ENCODE measurements around the gene CIDEA.

Gene CIDEA

DNA sequence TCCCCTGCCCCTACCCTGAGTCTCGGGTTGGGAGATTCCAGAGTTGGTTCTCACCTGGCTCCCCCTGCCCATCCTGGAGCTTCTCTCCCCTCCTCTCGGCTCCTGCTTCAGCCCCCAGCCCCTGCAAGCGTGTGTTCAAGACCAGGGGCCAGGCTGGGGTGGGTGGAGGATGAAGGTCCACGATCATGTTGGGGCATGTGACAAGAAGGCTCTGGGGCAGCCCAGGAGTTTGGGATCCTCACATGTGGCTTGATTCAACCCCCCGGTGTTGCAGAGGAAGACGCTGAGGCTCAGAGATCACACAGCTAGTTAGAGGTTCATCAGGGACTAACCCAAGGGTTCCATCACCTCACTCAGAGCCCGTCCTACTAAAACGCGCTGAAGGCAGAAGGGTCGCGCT lies 39.7 kb downstream of the CIDEA start:
- H3K27ac ChIP-seq (replicated peaks): no peak overlapping the region
- H3K27me3 ChIP-seq (ENCODE audit: insufficient read depth, poor library complexity, severe bottlenecking): peaks cover 14% of the 10 kb centered on the region
- TF ChIP-seq, protein P1, sequence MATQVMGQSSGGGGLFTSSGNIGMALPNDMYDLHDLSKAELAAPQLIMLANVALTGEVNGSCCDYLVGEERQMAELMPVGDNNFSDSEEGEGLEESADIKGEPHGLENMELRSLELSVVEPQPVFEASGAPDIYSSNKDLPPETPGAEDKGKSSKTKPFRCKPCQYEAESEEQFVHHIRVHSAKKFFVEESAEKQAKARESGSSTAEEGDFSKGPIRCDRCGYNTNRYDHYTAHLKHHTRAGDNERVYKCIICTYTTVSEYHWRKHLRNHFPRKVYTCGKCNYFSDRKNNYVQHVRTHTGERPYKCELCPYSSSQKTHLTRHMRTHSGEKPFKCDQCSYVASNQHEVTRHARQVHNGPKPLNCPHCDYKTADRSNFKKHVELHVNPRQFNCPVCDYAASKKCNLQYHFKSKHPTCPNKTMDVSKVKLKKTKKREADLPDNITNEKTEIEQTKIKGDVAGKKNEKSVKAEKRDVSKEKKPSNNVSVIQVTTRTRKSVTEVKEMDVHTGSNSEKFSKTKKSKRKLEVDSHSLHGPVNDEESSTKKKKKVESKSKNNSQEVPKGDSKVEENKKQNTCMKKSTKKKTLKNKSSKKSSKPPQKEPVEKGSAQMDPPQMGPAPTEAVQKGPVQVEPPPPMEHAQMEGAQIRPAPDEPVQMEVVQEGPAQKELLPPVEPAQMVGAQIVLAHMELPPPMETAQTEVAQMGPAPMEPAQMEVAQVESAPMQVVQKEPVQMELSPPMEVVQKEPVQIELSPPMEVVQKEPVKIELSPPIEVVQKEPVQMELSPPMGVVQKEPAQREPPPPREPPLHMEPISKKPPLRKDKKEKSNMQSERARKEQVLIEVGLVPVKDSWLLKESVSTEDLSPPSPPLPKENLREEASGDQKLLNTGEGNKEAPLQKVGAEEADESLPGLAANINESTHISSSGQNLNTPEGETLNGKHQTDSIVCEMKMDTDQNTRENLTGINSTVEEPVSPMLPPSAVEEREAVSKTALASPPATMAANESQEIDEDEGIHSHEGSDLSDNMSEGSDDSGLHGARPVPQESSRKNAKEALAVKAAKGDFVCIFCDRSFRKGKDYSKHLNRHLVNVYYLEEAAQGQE (IDR thresholded peaks at IDR 0.05; ENCODE audit: insufficient replicate concordance, low read depth): no peak
- TF ChIP-seq, protein P2, sequence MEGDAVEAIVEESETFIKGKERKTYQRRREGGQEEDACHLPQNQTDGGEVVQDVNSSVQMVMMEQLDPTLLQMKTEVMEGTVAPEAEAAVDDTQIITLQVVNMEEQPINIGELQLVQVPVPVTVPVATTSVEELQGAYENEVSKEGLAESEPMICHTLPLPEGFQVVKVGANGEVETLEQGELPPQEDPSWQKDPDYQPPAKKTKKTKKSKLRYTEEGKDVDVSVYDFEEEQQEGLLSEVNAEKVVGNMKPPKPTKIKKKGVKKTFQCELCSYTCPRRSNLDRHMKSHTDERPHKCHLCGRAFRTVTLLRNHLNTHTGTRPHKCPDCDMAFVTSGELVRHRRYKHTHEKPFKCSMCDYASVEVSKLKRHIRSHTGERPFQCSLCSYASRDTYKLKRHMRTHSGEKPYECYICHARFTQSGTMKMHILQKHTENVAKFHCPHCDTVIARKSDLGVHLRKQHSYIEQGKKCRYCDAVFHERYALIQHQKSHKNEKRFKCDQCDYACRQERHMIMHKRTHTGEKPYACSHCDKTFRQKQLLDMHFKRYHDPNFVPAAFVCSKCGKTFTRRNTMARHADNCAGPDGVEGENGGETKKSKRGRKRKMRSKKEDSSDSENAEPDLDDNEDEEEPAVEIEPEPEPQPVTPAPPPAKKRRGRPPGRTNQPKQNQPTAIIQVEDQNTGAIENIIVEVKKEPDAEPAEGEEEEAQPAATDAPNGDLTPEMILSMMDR (IDR thresholded peaks at IDR 0.05; ENCODE audit: insufficient read depth, low read length): no peak
- no peak for TF ChIP-seq SPI1 (IDR thresholded peaks at IDR 0.05; ENCODE audit: borderline replicate concordance, low read depth)
- TF ChIP-seq GABPA (IDR thresholded peaks at IDR 0.05; ENCODE audit: low read depth): no peak
- TF ChIP-seq POLR2AphosphoS5 (IDR thresholded peaks at IDR 0.05; ENCODE audit: low read depth): no peak
- DNase-seq (ENCODE audit: low read depth in 1 of 2, low spot score in 1 of 2): no peak
- no peak overlapping the region for H3K4me3 ChIP-seq (replicated peaks; ENCODE audit: insufficient read depth, low read length)

DNA sequence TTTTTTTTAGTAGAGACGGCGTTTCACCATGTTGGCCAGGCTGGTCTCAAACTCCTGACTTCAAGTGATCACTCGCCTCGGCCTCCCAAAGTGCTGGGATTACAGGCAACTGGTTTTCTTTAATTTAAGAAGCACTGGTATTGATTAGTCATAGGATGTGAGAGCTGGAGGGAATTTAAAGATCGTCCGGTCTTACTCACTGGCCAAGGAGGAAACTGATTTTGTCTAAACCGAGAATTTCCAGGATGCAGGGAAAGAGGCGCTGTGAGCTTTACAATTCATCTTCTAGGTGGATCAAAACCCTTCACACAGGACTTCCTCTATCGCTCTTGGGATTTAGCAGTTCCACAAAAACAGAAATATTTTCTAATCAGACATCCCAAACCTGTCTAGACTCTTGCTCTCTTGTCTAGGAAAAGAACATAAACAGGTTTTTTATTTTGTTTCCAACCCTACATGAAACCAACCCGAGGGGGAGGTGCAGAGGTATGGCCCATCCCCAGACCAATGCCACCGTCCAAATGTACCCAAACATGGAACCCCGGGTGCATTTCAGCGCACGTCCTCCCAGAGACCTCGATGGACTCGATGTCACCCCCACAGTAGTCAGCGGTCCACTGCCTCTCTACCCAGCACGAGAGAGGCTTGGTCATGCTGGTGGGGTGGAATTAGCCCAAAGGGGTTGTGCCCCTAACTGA lies 41.4 kb downstream of the CIDEA start:
- H3K4me3 ChIP-seq (replicated peaks; ENCODE audit: insufficient read depth, low read length): no peak overlapping the region
- H3K27me3 ChIP-seq (ENCODE audit: insufficient read depth, poor library complexity, severe bottlenecking): peaks cover 17% of the 10 kb centered on the region
- no peak overlapping the region for H3K27ac ChIP-seq (replicated peaks)
- DNase-seq (ENCODE audit: low read depth in 1 of 2, low spot score in 1 of 2): no peak
- TF ChIP-seq, protein P1 (IDR thresholded peaks at IDR 0.05; ENCODE audit: insufficient replicate concordance, low read depth): no peak
- TF ChIP-seq SPI1 (IDR thresholded peaks at IDR 0.05; ENCODE audit: borderline replicate concordance, low read depth) (no peak), POLR2AphosphoS5 (IDR thresholded peaks at IDR 0.05; ENCODE audit: low read depth) (no peak)
- TF ChIP-seq, protein P2 (IDR thresholded peaks at IDR 0.05; ENCODE audit: insufficient read depth, low read length): no peak

DNA sequence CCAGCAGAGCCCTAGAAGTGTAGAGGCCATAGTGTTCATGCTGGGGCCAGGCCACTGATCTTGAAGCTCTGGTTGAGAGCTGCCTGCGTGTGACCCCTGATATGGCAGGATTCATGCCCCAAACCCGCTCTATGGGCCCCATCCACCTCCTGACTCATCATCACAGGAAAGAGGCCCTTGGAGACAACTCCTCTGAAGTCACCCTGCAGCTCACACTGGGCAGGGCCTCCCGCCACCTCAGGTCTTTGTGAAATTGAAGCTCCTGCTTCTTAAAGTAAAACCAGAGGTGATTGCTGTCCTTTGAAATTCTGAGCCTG lies 41.9 kb downstream of the CIDEA start:
- TF ChIP-seq, protein P1 (IDR thresholded peaks at IDR 0.05; ENCODE audit: insufficient replicate concordance, low read depth): no peak
- TF ChIP-seq POLR2AphosphoS5 (IDR thresholded peaks at IDR 0.05; ENCODE audit: low read depth) (no peak), GABPA (IDR thresholded peaks at IDR 0.05; ENCODE audit: low read depth) (no peak), SPI1 (IDR thresholded peaks at IDR 0.05; ENCODE audit: borderline replicate concordance, low read depth) (no peak)
- TF ChIP-seq, protein P2 (IDR thresholded peaks at IDR 0.05; ENCODE audit: insufficient read depth, low read length): no peak
- no peak overlapping the region for H3K27ac ChIP-seq (replicated peaks)
- H3K4me3 ChIP-seq (replicated peaks; ENCODE audit: insufficient read depth, low read length): no peak overlapping the region
- DNase-seq (ENCODE audit: low read depth in 1 of 2, low spot score in 1 of 2): no peak
- peaks cover 17% of the 10 kb centered on the region for H3K27me3 ChIP-seq (ENCODE audit: insufficient read depth, poor library complexity, severe bottlenecking)

Measured in HL-60 (cell line).